A549 (cell line): Measurements from ENCODE around the gene ASB5.

Experiments
- CTCF ChIP-seq: fragments of >200 bp; sonication (Bioruptor Twin); formaldehyde crosslinking; IDR thresholded peaks from 3 replicates; pipeline ENCODE4 v1.5.1; 2016
- EP300 ChIP-seq, 2 experiments: fragments of >200 bp; sonication (Bioruptor Twin); formaldehyde crosslinking; IDR thresholded peaks; 2 replicates in 1 of 2; 3 replicates in 1 of 2; pipeline ENCODE4 v1.6.1; 2016 to 2017
- MAZ ChIP-seq: fragments of 150-350 bp; IDR thresholded peaks from 2 replicates; pipeline ENCODE4 v1.6.1; 2014; ENCODE audit warnings: antibody characterized with exemption, low read depth, low read length, borderline replicate concordance
- NFE2L2 ChIP-seq: fragments of 150-350 bp; conservative IDR thresholded peaks from 2 replicates; pipeline ENCODE4 v1.6.1; 2014; ENCODE audit warnings: low read length
- NR3C1 ChIP-seq: fragments of >200 bp; sonication (Bioruptor Twin); formaldehyde crosslinking; IDR thresholded peaks from 3 replicates; pipeline ENCODE4 v1.6.1; 2017
- POLR2A ChIP-seq: IDR thresholded peaks from 2 replicates; pipeline ENCODE4 v1.6.1; 2012; ENCODE audit warnings: mild to moderate bottlenecking, low read length
- RAD21 ChIP-seq, 2 experiments: fragments of >200 bp in 1 of 2; sonication (Bioruptor Twin) in 1 of 2; formaldehyde crosslinking in 1 of 2; IDR thresholded peaks in 1 of 2; conservative IDR thresholded peaks in 1 of 2; 2 replicates in 1 of 2; 3 replicates in 1 of 2; pipeline ENCODE4 v1.6.1; 2012 to 2018; ENCODE audit warnings: inconsistent platforms in 1 of 2
- REST ChIP-seq: fragments of 200-600 bp; sonication (generic); IDR thresholded peaks from 2 replicates; pipeline ENCODE4 v1.6.1; 2016; ENCODE audit warnings: antibody characterized with exemption, mild to moderate bottlenecking, moderate library complexity
- RNF2 ChIP-seq: fragments of 200-600 bp; sonication (generic); IDR thresholded peaks from 2 replicates; pipeline ENCODE4 v1.6.1; 2016; ENCODE audit warnings: low read depth, mild to moderate bottlenecking, antibody characterized with exemption, moderate library complexity, borderline replicate concordance

- TF ChIP-seq CTCF (no peak), RNF2 (no peak), MAZ (no peak), REST (no peak), RAD21 (conservative IDR thresholded peaks at IDR 0.05 in 1 of 2, IDR thresholded peaks at IDR 0.05 in 1 of 2) (no peak), NFE2L2 (no peak), NR3C1 (no peak), POLR2A (no peak), EP300 (IDR thresholded peaks at IDR 0.05) (no peak)
Observed at GRCh38 chr4:176293660-176294059, 24.6 kb upstream of the ASB5 start.
